Sigmoid colon (tissue), 4 donors: Measurements from ENCODE around the gene THAP5.

ENCODE experiments used
- CTCF ChIP-seq, 4 experiments: fragments of 450-650 bp in 3 of 4; fragments of 200-600 bp in 1 of 4; IDR thresholded peaks; one replicate each; pipeline ENCODE4 v1.5.1; 2016 to 2019; ENCODE audit warnings: antibody characterized with exemption in 4 of 4, mild to moderate bottlenecking in 3 of 4, moderate library complexity in 2 of 4
- POLR2A ChIP-seq, 2 donors: fragments of 450-650 bp; IDR thresholded peaks; one replicate each; pipeline ENCODE4 v1.6.1; 2016; ENCODE audit warnings: antibody characterized with exemption in 2 of 2, mild to moderate bottlenecking in 2 of 2, moderate library complexity in 2 of 2
- POLR2AphosphoS5 ChIP-seq, 4 donors: sonication (generic); formaldehyde crosslinking; IDR thresholded peaks; one replicate each; pipeline ENCODE4 v1.6.1; 2017; ENCODE audit warnings: antibody characterized with exemption in 4 of 4

GRCh38 chr7:108589874-108590273, 20.4 kb upstream of the THAP5 start:
- no peak for TF ChIP-seq CTCF (IDR thresholded peaks at IDR 0.05)
- TF ChIP-seq POLR2AphosphoS5 (IDR thresholded peaks at IDR 0.05) = no peak
- no peak for TF ChIP-seq POLR2A (IDR thresholded peaks at IDR 0.05)
